Measurements from ENCODE around the gene PTPRN2.

Gene PTPRN2

DNA sequence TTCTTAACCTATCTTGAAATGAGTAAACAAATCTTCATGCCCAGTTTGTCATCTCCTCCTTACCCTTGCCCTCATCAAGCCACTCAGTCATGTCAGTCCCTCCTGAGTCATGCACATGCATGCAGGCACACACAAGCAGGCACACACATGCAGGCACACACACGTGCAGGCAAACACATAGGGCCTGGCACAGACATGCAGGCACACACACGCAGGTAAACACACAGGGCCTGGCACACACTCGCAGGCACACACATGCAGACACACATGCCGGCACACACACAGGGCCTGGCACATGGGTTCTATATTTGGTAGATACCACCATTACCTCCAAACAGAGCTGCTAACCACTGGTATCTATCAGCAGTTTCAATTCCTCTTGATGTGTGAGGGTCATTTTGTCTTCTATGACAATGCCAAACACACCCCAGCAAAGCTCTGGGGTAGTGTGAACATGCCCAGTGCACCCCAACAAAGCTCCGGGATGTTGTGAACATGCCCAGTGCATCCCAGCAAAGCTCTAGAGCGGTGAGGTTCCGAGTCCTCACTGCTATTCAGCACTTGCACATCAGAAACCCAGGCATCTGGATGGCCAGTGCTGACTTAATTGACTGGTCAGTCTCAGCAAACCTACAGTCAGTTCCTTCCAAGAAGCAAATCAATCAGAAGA is 563.8 kb downstream of the PTPRN2 start:
- no peak for DNase-seq (ENCODE audit: low read depth)
- H3K4me3 ChIP-seq (ENCODE audit: low read depth, low read length): no peak overlapping the region
- TF ChIP-seq, protein P1, sequence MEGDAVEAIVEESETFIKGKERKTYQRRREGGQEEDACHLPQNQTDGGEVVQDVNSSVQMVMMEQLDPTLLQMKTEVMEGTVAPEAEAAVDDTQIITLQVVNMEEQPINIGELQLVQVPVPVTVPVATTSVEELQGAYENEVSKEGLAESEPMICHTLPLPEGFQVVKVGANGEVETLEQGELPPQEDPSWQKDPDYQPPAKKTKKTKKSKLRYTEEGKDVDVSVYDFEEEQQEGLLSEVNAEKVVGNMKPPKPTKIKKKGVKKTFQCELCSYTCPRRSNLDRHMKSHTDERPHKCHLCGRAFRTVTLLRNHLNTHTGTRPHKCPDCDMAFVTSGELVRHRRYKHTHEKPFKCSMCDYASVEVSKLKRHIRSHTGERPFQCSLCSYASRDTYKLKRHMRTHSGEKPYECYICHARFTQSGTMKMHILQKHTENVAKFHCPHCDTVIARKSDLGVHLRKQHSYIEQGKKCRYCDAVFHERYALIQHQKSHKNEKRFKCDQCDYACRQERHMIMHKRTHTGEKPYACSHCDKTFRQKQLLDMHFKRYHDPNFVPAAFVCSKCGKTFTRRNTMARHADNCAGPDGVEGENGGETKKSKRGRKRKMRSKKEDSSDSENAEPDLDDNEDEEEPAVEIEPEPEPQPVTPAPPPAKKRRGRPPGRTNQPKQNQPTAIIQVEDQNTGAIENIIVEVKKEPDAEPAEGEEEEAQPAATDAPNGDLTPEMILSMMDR (conservative IDR thresholded peaks at IDR 0.05; ENCODE audit: low read depth, low read length): no peak

DNA sequence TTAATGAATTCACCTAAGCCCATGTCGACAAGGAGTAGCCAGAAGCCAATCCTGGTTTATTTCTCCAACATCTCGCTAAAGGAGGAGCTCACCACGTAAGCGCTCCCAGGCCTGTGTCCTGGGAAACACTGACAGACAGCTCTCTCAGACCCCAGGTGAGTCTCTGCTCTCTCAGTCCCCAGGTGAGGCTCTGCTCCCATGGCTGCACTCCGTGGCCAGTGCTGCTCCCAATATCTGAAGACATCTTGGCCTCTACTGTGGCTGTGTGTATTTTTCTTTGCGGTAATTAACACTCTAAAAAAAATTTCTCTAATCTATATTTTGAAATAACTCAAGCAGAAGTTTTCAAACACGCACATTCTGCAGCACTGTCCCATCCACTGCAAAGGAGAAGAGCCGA is 564.5 kb downstream of the PTPRN2 start:
- H3K4me3 ChIP-seq (ENCODE audit: low read depth, low read length): no peak overlapping the region

DNA sequence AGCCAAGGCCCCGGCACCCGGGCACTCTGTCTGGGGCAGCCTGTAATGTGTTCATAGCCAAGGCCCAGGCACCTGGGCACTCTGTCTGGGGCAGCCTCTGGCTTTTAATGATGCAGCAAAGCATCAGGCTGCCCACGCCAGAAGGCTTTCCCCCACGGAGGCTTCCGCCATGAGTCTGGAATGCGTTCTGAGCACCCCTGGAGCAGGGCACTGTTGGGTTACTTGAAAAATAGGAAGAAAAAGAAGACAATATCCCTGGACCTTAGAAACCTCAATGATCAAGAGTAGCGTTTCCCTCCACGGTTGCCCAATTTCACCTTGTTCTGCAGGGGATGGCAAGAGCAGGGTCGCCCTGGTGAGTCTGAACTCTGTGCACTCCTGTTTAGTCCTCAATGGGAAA is 565.0 kb downstream of the PTPRN2 start:
- H3K4me3 ChIP-seq (ENCODE audit: low read depth, low read length): no peak overlapping the region
- TF ChIP-seq, protein P1 (conservative IDR thresholded peaks at IDR 0.05; ENCODE audit: low read depth, low read length): no peak
- DNase-seq (ENCODE audit: low read depth): no peak

More for the DNA sequence above, 564.5 kb downstream of the PTPRN2 start:
- no peak for DNase-seq (ENCODE audit: low read depth)
- TF ChIP-seq, protein P1 (conservative IDR thresholded peaks at IDR 0.05; ENCODE audit: low read depth, low read length): no peak

DNA sequence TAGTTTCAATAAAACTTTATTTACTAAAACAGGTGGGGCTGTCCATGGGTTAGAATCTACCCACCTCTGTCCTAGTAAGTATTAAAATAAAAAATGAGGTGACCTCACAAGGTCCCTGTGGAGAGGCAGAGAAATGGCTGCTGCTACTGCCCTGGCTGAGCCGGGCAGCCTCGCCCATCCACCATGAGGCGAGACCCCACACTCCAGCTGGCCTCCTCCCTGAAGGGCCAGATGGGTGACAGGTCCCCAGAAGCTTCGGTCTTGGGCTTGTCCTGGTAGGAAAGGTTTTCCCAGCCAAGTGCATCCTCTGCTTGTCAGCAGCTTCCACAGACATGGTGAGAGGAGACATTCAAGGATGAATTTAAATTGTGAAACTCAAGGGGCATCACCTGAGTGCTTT is 565.8 kb downstream of the PTPRN2 start:
- H3K4me3 ChIP-seq (ENCODE audit: low read depth, low read length): no peak overlapping the region
- DNase-seq (ENCODE audit: low read depth): no peak
- TF ChIP-seq, protein P1 (conservative IDR thresholded peaks at IDR 0.05; ENCODE audit: low read depth, low read length): no peak

DNA sequence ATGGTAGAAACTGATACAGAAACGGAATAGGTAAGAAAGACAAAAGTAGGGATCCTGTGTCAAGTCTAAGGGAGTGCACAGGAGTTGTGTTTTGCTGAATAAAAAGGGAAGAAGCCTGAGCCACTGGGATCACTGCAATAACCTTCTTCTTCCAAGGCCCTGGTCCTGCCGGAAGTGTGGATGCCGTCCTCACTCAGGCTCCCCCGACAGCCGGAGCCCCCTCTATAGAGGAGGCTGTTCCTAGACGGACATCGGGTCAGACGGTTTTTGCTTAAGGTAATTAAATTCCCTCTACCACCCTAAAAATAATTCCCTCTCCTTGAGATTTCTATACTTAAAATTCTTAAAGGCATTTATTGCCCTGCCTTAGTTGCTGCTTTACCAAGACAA is 566.9 kb downstream of the PTPRN2 start:
- DNase-seq (ENCODE audit: low read depth): no peak
- no peak overlapping the region for H3K4me3 ChIP-seq (ENCODE audit: low read depth, low read length)
- TF ChIP-seq, protein P1 (conservative IDR thresholded peaks at IDR 0.05; ENCODE audit: low read depth, low read length): no peak

DNA sequence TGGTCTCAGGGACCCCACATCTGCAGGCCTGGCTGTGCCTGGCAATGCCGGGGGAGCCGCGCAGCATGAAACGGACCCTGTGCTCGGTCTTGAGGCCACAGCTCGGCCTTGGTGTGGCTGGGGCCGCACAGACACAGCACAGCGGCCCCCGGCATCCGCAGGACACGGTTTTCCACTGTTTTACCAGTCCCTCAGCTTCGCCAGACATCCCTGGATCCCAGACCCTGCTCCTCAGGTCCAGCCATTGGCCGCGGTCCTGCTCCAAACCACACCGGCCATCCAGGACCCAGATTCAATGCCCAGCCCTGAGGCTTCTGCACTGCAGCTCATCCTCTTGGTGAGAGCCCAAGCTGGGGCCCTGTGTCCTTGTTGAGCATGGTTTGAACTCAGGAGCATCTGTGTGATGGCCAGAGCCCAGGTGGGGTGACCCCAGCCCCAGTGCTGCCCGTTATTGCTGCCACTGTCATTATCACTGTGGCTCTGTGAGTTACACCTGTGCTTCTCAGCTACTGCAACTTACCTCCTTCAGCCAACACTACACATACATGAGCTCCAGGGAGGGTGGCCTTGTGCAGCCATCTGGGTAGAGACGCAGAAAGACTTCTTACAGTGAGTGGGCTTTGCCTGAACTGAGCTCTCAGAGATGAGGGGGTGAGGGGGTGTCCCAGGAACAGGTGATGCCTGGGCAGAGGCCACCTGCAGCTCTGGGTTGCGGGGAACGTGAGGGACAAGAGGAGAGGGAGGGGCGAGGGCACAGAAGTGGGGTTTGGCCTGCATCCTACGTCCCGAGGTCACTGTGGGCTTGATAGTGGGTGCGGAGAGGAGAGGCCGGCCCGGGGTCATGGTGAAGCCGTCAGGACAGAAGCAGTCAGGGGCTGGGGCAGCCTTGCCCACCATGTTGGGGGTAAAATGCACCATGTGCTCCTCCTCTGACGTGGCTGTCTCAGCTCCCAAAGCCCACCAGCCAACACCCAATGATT is 567.6 kb downstream of the PTPRN2 start:
- H3K4me3 ChIP-seq (ENCODE audit: low read depth, low read length): no peak overlapping the region
- no peak for DNase-seq (ENCODE audit: low read depth)
- TF ChIP-seq, protein P1 (conservative IDR thresholded peaks at IDR 0.05; ENCODE audit: low read depth, low read length): no peak

Data from choroid plexus epithelial cell (primary cell).